ENCODE results near the gene DOLPP1. TPM values are rescaled to one million over a fixed set of nuclear protein-coding genes. Genes with fewer than 3 reads are reported as not detected.

Gene DOLPP1
- total and polyA plus RNA-seq, 2 of the 13 experiments (the other 11 are each of a cell fraction or from before 2014, with no cell fraction given), result 21.0 to 34.1 TPM

GRCh38 chr9:129109537-129109903 is 28.6 kb downstream of the DOLPP1 start (continued):
- no peak for TF ChIP-seq ZNF530 (CRISPR knock-in tag; IDR thresholded peaks at IDR 0.05; ENCODE audit: low read depth)
- TF ChIP-seq ZNF605 (CRISPR knock-in tag; IDR thresholded peaks at IDR 0.05), result 0 out of 2 replicates have a peak, but pooled peaks have one; percentile 8
- TF ChIP-seq DMAP1 (CRISPR knock-in tag; IDR thresholded peaks at IDR 0.05), result 0 out of 2 replicates have a peak, but pooled peaks have one; percentile 7
- 0 out of 2 replicates have a peak, but pooled peaks have one; percentile 25 for TF ChIP-seq IRF2 (CRISPR knock-in tag; IDR thresholded peaks at IDR 0.05)
- no peak for TF ChIP-seq ELF1 (CRISPR knock-in tag; IDR thresholded peaks at IDR 0.05)
- TF ChIP-seq, protein P1, sequence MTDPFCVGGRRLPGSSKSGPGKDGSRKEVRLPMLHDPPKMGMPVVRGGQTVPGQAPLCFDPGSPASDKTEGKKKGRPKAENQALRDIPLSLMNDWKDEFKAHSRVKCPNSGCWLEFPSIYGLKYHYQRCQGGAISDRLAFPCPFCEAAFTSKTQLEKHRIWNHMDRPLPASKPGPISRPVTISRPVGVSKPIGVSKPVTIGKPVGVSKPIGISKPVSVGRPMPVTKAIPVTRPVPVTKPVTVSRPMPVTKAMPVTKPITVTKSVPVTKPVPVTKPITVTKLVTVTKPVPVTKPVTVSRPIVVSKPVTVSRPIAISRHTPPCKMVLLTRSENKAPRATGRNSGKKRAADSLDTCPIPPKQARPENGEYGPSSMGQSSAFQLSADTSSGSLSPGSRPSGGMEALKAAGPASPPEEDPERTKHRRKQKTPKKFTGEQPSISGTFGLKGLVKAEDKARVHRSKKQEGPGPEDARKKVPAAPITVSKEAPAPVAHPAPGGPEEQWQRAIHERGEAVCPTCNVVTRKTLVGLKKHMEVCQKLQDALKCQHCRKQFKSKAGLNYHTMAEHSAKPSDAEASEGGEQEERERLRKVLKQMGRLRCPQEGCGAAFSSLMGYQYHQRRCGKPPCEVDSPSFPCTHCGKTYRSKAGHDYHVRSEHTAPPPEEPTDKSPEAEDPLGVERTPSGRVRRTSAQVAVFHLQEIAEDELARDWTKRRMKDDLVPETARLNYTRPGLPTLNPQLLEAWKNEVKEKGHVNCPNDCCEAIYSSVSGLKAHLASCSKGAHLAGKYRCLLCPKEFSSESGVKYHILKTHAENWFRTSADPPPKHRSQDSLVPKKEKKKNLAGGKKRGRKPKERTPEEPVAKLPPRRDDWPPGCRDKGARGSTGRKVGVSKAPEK (CRISPR knock-in tag; IDR thresholded peaks at IDR 0.05; ENCODE audit: borderline replicate concordance), result no peak
- TF ChIP-seq, protein P2, sequence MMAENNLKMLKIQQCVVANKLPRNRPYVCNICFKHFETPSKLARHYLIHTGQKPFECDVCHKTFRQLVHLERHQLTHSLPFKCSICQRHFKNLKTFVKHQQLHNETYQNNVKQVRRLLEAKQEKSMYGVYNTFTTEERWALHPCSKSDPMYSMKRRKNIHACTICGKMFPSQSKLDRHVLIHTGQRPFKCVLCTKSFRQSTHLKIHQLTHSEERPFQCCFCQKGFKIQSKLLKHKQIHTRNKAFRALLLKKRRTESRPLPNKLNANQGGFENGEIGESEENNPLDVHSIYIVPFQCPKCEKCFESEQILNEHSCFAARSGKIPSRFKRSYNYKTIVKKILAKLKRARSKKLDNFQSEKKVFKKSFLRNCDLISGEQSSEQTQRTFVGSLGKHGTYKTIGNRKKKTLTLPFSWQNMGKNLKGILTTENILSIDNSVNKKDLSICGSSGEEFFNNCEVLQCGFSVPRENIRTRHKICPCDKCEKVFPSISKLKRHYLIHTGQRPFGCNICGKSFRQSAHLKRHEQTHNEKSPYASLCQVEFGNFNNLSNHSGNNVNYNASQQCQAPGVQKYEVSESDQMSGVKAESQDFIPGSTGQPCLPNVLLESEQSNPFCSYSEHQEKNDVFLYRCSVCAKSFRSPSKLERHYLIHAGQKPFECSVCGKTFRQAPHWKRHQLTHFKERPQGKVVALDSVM (CRISPR knock-in tag; IDR thresholded peaks at IDR 0.05), result peak; percentile 33; the same call in 1 of the 2 replicates
- TF ChIP-seq ZC3H4 (CRISPR knock-in tag; IDR thresholded peaks at IDR 0.05; ENCODE audit: borderline replicate concordance), result peak; percentile 34; the same call in 1 of the 2 replicates

All from HepG2 (cell line).